Fibroblast of lung (primary cell): Measurements from ENCODE around the gene POLE3.

Experiments used
- EZH2 ChIP-seq: IDR thresholded peaks from 2 replicates; pipeline ENCODE4 v1.5.1; 2012; ENCODE audit warnings: low read length, control low read depth, mild to moderate bottlenecking; ENCODE audit errors: missing control alignments
- TF ChIP-seq, protein P1 (sequence below), 2 donors: IDR thresholded peaks in 1 of 2; conservative IDR thresholded peaks in 1 of 2; 1 replicate in 1 of 2; 2 replicates in 1 of 2; pipeline ENCODE4 v1.5.1; 2011 to 2012; ENCODE audit warnings: low read length in 2 of 2, control low read depth in 1 of 2, inconsistent platforms in 1 of 2, low read depth in 1 of 2, mild to moderate bottlenecking in 1 of 2

DNA sequence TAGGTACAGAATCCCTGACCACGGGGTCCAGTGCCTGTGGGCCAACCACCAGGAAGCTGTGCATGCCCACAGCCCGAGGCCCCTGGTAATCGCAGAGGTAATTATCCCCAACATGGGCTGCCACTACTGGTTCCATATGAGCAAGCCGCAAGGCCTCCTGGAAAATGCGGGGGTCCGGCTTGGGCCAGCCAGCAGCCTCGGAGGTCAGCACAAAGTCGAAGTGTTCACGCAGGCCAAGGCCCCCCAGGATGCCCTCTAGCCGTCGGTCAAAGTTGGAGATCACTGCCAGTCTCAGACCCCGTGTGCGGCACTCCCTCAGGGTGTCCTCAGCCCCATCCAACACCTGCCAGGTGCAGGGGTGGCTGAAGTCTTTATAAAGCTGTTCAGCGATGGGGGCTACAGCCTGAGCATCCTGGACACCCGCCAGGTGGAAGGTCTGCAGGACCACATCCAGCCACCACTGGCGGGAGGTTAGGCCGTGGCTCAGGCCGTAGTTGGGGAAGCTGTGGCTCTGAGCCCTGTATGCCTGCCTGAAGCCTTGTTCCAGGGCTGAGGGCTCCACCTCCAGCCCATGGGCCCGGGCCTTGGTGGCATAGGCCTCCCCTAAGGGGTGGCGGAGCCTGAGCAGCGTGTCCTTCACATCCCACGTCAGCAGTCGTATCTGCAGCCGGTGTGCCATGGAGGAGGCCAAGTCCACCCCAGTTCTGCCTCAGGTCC lies 36.6 kb downstream of the POLE3 start:
- TF ChIP-seq, protein P1, sequence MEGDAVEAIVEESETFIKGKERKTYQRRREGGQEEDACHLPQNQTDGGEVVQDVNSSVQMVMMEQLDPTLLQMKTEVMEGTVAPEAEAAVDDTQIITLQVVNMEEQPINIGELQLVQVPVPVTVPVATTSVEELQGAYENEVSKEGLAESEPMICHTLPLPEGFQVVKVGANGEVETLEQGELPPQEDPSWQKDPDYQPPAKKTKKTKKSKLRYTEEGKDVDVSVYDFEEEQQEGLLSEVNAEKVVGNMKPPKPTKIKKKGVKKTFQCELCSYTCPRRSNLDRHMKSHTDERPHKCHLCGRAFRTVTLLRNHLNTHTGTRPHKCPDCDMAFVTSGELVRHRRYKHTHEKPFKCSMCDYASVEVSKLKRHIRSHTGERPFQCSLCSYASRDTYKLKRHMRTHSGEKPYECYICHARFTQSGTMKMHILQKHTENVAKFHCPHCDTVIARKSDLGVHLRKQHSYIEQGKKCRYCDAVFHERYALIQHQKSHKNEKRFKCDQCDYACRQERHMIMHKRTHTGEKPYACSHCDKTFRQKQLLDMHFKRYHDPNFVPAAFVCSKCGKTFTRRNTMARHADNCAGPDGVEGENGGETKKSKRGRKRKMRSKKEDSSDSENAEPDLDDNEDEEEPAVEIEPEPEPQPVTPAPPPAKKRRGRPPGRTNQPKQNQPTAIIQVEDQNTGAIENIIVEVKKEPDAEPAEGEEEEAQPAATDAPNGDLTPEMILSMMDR (conservative IDR thresholded peaks at IDR 0.05 in 1 of 2, IDR thresholded peaks at IDR 0.05 in 1 of 2; ENCODE audit: low read depth in 1 of 2, low read length in 2 of 2): no peak
- TF ChIP-seq EZH2: no peak
